ENCODE measurements around the gene HOOK1.
"Not testable (repeated sequence)": the region's sequence is repeated elsewhere in the genome, so short reads cannot be mapped to it uniquely, and the experiment has no call there.

Gene HOOK1

DNA sequence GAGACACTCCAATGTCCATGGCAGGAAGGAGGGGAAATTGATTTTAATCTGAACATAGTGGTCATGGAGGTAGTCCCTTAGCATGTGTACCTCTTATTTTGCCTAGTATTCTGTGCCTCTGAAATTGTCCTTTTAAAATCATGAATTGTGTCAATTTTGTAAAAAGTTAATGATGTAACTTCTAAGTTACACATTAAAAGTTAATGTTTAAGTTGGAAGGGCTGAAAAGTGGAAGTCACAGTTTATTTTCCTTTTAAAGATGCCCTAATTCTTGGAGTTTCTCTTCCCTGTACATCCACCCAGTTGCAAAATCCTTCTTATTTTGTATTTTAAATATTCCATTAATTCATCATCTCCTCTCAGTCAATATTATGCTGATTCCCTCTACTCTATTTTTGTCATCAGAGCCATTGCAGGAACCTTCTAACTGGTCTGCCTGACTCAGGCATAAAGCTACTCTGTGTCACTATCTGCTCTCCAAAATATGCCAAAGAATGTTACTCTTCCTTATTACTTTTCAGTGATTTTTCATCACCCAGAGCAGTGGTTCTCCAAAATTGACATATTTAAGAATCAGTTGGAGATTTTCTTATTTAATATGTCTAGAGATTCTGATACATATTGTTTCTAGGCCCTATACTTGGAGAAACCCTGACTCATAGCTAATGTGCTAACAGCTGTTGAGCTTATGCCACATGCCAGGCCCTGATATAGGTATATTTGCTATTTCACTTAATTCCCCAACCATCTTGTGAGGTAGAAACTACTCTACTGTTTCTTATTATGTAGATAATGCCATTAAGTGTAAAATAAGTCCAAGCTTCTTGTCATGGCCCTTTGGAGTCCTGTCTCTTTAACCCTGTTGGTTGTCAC, 5.1 kb downstream of the HOOK1 start:
- no peak for DNase-seq (ENCODE audit: low spot score)

DNA sequence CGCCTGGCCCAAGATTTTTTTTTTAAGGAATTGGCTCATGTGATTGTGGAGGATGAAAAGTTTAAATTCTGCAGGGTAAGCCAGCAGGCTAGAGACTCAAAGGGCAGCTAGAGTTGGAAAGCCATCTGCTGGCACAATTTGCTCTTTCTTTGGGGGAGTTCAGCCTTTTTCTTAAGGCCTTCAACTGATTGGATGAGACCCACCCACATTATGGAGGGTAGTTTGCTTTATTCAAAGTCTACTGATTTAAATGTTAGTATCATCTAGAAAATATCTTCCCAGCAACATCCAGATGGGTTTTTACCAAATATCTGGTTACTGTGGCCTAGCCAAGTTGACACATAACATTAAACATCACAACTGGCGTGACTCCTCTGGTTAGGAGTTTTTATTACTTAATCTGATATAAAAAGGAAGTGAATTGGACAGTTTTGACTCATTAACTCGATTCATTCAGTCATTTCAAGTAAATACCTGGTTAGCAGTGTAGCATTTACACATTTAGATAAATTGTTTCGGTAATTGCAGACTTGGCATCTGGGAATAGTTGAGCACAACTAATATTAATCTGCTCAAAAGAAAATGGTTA, 12.4 kb downstream of the HOOK1 start:
- DNase-seq (ENCODE audit: low spot score): peak; percentile 15

GRCh38 chr1:59828160-59828559, 13.4 kb downstream of the HOOK1 start:
- no peak for DNase-seq (ENCODE audit: low spot score)

- DNase-seq (ENCODE audit: low spot score): no peak
Measured at GRCh38 chr1:59831529-59831928, 16.8 kb downstream of the HOOK1 start.

DNA sequence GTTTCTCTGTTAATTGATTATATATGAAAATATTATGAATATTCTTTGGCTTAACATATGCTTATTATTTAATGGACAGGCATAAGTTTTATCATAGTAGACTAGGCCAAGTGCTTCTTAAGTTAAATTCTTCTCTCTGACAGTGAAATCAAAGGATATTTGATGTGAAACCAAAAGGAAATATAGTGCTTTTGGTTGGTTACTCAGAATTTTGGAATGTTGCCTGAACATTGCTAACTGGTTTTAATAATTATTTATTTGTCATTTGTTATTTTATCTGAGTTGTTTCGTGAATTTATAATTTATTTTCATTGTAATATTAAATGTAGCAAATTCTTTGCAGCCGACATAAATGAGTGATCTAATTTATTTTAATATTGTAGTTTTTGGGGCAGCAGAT, 18.3 kb downstream of the HOOK1 start:
- no peak for DNase-seq (ENCODE audit: low spot score)

GRCh38 chr1:59833991-59834390, 19.2 kb downstream of the HOOK1 start:
- DNase-seq (ENCODE audit: low spot score): no peak

- DNase-seq (ENCODE audit: low spot score): not testable (repeated sequence)
Measured at GRCh38 chr1:59837857-59838256, 23.1 kb downstream of the HOOK1 start.

- DNase-seq (ENCODE audit: low spot score): no peak
Measured at GRCh38 chr1:59845091-59845490, 30.3 kb downstream of the HOOK1 start.

DNA sequence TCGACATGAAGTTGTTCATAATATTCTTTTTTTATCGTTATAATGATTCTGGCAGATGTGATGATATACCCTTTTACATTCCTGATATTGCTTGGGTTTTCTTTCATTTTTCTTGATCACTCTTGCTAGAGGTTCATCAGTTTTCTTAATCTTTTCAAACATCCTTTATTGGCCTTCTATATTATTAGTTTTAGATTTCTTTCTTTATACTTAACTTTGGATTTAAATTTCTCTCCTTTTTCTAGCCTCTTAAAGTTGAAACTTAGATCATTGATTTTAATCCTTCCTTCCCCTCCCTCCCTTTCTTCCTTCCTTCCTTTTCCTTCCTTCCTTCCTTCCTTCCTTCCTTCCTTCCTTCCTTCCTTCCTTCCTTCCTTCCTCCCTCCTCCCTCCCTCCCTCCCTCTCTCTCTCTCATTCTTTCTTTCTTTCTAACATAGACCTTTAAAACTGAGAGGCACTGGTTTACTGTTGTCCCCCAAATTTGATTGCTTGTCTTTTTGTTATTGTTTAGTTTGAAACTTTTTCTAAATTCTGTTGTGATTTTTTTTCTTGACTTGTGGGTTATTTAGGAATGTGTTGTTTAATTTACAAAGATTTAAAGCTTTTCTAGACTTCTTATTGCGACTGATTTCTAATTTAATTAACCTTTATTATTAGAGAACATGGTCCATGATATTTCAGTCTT, 31.6 kb downstream of the HOOK1 start:
- DNase-seq (ENCODE audit: low spot score): no peak

GRCh38 chr1:59846895-59847282, 32.1 kb downstream of the HOOK1 start:
- DNase-seq (ENCODE audit: low spot score): no peak

- DNase-seq (ENCODE audit: low spot score): no peak
Measured at GRCh38 chr1:59852117-59852516, 37.4 kb downstream of the HOOK1 start.

DNA sequence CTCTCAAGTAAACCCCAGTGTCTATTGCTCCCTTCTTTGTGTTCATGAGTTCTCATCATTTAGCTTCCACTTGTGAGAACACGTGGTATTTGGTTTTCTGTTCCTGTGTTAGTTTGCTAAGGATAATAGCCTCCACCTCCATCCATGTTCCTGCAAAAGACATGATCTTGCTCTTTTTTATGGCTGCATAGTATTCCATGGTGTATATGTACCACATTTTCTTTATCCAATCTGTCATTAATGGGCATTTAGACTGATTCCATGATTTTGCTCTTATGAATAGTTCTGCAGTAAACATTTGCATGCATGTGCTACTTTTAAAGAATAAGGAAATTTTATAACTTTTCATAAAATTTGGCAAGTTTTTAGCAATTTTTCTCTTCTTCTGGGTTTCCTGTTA, 40.5 kb downstream of the HOOK1 start:
- not testable (repeated sequence) for DNase-seq (ENCODE audit: low spot score)

GRCh38 chr1:59856725-59857338, 42.1 kb downstream of the HOOK1 start:
- no peak for DNase-seq (ENCODE audit: low spot score)

DNA sequence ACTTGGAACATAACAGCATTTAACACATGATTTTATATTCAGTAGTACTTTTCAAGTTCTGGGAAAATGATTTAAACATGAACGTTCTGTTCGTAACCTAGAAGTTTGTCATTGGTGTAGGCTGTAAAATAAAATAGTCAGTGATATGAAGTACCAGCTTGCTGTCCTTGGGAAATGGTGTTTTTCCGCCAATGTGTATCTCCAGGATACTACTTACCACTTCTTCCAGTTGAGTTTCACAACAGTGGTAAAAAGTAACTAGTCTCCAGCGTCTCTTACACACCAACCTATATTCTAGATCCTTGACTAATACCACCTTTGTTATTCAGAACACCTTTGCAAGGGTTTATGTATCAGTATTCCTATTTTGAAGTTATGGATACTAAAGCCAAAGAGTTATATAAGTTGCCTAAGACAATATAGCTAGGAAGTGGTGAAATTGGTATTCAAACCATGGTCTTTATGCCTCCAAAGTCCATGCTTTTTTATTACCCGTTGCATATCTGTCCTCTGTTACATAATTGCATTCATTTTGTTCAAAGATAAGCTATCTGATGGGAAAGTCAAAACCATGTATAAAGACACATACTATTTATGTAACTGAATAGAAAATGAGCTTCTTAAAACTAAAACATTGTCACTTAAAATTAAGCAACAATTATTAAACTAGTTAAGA, 43.1 kb downstream of the HOOK1 start:
- DNase-seq (ENCODE audit: low spot score): no peak

- no peak for DNase-seq (ENCODE audit: low spot score)
Measured at GRCh38 chr1:59866462-59866861, 51.7 kb downstream of the HOOK1 start.

- DNase-seq (ENCODE audit: low spot score): no peak
Measured at GRCh38 chr1:59871746-59872145, 57.0 kb downstream of the HOOK1 start.

DNA sequence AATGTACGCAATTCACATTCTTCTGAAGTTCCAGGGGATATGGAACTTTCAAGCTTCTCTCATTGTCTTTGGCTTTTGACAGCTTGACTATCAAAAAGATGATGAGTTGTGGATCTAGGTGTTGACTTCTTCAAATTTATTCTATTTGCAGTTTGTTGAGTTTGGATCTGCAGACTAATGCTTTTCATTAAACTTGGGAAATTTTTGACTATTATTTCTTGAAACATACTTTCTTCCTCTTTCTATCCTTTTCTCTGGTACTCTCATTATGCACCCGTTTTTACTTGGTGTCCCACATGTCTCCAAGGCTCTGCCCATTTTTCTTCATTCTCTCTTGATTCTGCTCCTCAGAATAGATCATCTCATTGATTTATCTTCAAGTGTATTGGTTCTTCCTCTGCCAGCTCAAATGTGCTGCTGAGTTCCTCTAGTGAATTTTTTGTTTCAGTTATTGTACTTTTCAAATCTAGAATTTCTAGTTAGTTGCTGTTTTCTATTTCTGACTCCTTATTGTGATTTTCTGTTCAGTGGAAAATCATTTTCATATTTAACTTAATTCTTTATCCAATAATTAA, 62.4 kb downstream of the HOOK1 start:
- DNase-seq (ENCODE audit: low spot score): no peak

DNA sequence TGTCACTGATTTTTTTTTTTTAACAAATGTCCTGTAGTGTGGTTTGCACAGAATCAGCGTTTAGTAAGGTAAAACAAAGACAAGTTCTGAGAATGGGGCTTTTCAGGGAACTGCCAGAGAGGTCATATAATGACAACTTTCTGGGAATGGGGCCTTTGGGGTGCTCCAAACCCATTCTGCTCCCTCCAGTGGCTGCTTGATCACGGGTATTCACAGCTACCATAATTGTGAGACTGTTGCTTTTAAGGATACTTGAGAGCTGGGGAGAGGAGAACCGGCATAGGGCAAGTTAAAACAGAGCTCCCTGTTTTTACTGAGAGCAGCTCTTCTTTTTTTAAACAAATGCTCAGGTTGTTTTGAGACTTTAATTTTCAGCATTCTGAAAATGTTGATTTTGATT, 63.6 kb downstream of the HOOK1 start:
- DNase-seq (ENCODE audit: low spot score): no peak

- peak; percentile 25 for DNase-seq (ENCODE audit: low spot score)
Measured at GRCh38 chr1:59879574-59879973, 64.8 kb downstream of the HOOK1 start.

- DNase-seq (ENCODE audit: low spot score): no peak
Measured at GRCh38 chr1:59879996-59880505, 65.3 kb downstream of the HOOK1 start.

DNA sequence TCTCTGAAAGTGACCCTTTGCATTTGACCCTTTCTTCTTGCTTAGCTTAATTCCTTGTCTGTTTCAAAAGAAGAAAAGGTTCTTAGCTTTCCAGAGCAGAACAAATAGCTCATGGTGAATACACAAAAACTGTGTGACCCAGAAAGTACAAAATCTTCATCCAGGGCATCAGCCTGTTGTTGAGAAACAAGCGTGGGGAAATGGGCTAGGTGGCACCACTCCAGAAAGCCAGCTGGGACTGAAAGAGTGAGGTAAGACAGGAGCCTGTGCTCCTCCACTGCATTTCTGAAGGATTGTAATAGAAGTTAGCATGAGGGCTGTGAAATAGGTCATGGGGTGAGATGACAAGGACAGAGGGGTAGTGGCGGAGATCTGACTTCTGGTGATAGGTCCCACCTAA, 66.0 kb downstream of the HOOK1 start:
- DNase-seq (ENCODE audit: low spot score): no peak
